Measurements from ENCODE around the gene ONECUT2.
"Not testable (repeated sequence)": the region's sequence is repeated elsewhere in the genome, so short reads cannot be mapped to it uniquely, and the experiment has no call there.

ONECUT2 gene

GRCh38 chr18:57498682-57499256 lies 63.6 kb downstream of the ONECUT2 start:
- Histone ChIP-seq H3K4me1 (ENCODE audit: control insufficient read depth, insufficient read depth, low read length) (peaks cover 9% of the 10 kb centered on the region), H3K9ac (ENCODE audit: low read length in 2 of 2) (no peak overlapping the region), H3K27ac (ENCODE audit: low read length) (no peak overlapping the region), H3K9me3 (ENCODE audit: control insufficient read depth in 2 of 2, low read length in 2 of 2) (no peaks in the 10 kb centered on the region), H3K27me3 (ENCODE audit: control insufficient read depth in 1 of 2, insufficient read depth in 2 of 2, low read length in 2 of 2) (no peaks in the 10 kb centered on the region), H3K4me3 (ENCODE audit: low read length in 2 of 2) (no peak overlapping the region), H3K36me3 (ENCODE audit: control insufficient read depth in 2 of 2, insufficient read depth in 2 of 2, low read length in 2 of 2) (no peaks in the 10 kb centered on the region)

GRCh38 chr18:57502624-57503023 lies 67.5 kb downstream of the ONECUT2 start:
- Histone ChIP-seq H3K36me3 (ENCODE audit: control insufficient read depth in 2 of 2, insufficient read depth in 2 of 2, low read length in 2 of 2) (no peaks in the 10 kb centered on the region), H3K9me3 (ENCODE audit: control insufficient read depth in 2 of 2, low read length in 2 of 2) (no peaks in the 10 kb centered on the region), H3K4me3 (ENCODE audit: low read length in 2 of 2) (no peak overlapping the region), H3K27ac (ENCODE audit: low read length) (no peak overlapping the region), H3K9ac (ENCODE audit: low read length in 2 of 2) (no peak overlapping the region), H3K27me3 (ENCODE audit: control insufficient read depth in 1 of 2, insufficient read depth in 2 of 2, low read length in 2 of 2) (no peaks in the 10 kb centered on the region), H3K4me1 (ENCODE audit: control insufficient read depth, insufficient read depth, low read length) (peaks cover 4% of the 10 kb centered on the region)

GRCh38 chr18:57505231-57505630 lies 70.1 kb downstream of the ONECUT2 start:
- H3K9ac ChIP-seq (ENCODE audit: low read length in 2 of 2), result no peak overlapping the region
- no peaks in the 10 kb centered on the region for H3K4me1 ChIP-seq (ENCODE audit: control insufficient read depth, insufficient read depth, low read length)
- H3K27ac ChIP-seq (ENCODE audit: low read length), result no peak overlapping the region

GRCh38 chr18:57516056-57516455 lies 80.9 kb downstream of the ONECUT2 start:
- Histone ChIP-seq H3K4me3 (ENCODE audit: low read length in 2 of 2) (no peak overlapping the region), H3K9ac (ENCODE audit: low read length in 2 of 2) (no peak overlapping the region), H3K27ac (ENCODE audit: low read length) (no peak overlapping the region), H3K4me1 (ENCODE audit: control insufficient read depth, insufficient read depth, low read length) (no peaks in the 10 kb centered on the region), H3K27me3 (ENCODE audit: control insufficient read depth in 1 of 2, insufficient read depth in 2 of 2, low read length in 2 of 2) (peaks cover 0 to 2% of the 10 kb centered on the region in 2 donors), H3K9me3 (ENCODE audit: control insufficient read depth in 2 of 2, low read length in 2 of 2) (no peaks in the 10 kb centered on the region), H3K36me3 (ENCODE audit: control insufficient read depth in 2 of 2, insufficient read depth in 2 of 2, low read length in 2 of 2) (no peaks in the 10 kb centered on the region)

More at GRCh38 chr18:57505231-57505630, 70.1 kb downstream of the ONECUT2 start:
- H3K4me3 ChIP-seq (ENCODE audit: low read length in 2 of 2), result no peak overlapping the region
- no peaks in the 10 kb centered on the region for H3K27me3 ChIP-seq (ENCODE audit: control insufficient read depth in 1 of 2, insufficient read depth in 2 of 2, low read length in 2 of 2)
- H3K9me3 ChIP-seq (ENCODE audit: control insufficient read depth in 2 of 2, low read length in 2 of 2), result no peaks in the 10 kb centered on the region
- no peaks in the 10 kb centered on the region for H3K36me3 ChIP-seq (ENCODE audit: control insufficient read depth in 2 of 2, insufficient read depth in 2 of 2, low read length in 2 of 2)

GRCh38 chr18:57518533-57518932 lies 83.4 kb downstream of the ONECUT2 start:
- Histone ChIP-seq H3K27ac (ENCODE audit: low read length) (no peak overlapping the region), H3K36me3 (ENCODE audit: control insufficient read depth in 2 of 2, insufficient read depth in 2 of 2, low read length in 2 of 2) (no peaks in the 10 kb centered on the region)

GRCh38 chr18:57519668-57520424 lies 84.7 kb downstream of the ONECUT2 start:
- Histone ChIP-seq H3K9ac (ENCODE audit: low read length in 2 of 2) (no peak overlapping the region), H3K4me3 (ENCODE audit: low read length in 2 of 2) (no peak overlapping the region), H3K4me1 (ENCODE audit: control insufficient read depth, insufficient read depth, low read length) (no peaks in the 10 kb centered on the region), H3K9me3 (ENCODE audit: control insufficient read depth in 2 of 2, low read length in 2 of 2) (no peaks in the 10 kb centered on the region), H3K36me3 (ENCODE audit: control insufficient read depth in 2 of 2, insufficient read depth in 2 of 2, low read length in 2 of 2) (no peaks in the 10 kb centered on the region), H3K27me3 (ENCODE audit: control insufficient read depth in 1 of 2, insufficient read depth in 2 of 2, low read length in 2 of 2) (peaks cover 0 to 2% of the 10 kb centered on the region in 2 donors), H3K27ac (ENCODE audit: low read length) (no peak overlapping the region)

More at GRCh38 chr18:57518533-57518932, 83.4 kb downstream of the ONECUT2 start:
- no peak overlapping the region for H3K4me3 ChIP-seq (ENCODE audit: low read length in 2 of 2)
- H3K4me1 ChIP-seq (ENCODE audit: control insufficient read depth, insufficient read depth, low read length), result no peaks in the 10 kb centered on the region
- H3K9ac ChIP-seq (ENCODE audit: low read length in 2 of 2), result no peak overlapping the region
- H3K27me3 ChIP-seq (ENCODE audit: control insufficient read depth in 1 of 2, insufficient read depth in 2 of 2, low read length in 2 of 2), result peaks cover 0 to 2% of the 10 kb centered on the region in 2 donors
- H3K9me3 ChIP-seq (ENCODE audit: control insufficient read depth in 2 of 2, low read length in 2 of 2), result no peaks in the 10 kb centered on the region

- not testable (repeated sequence) for H3K4me1 ChIP-seq (ENCODE audit: control insufficient read depth, insufficient read depth, low read length); H3K27me3 ChIP-seq (ENCODE audit: control insufficient read depth in 1 of 2, insufficient read depth in 2 of 2, low read length in 2 of 2)
These were observed 87.2 kb downstream of the ONECUT2 start for GRCh38 chr18:57522348-57522747.

GRCh38 chr18:57523171-57523956 lies 88.2 kb downstream of the ONECUT2 start:
- Histone ChIP-seq H3K9ac (ENCODE audit: low read length in 2 of 2) (no peak overlapping the region), H3K27me3 (ENCODE audit: control insufficient read depth in 1 of 2, insufficient read depth in 2 of 2, low read length in 2 of 2) (no peaks in the 10 kb centered on the region), H3K36me3 (ENCODE audit: control insufficient read depth in 2 of 2, insufficient read depth in 2 of 2, low read length in 2 of 2) (no peaks in the 10 kb centered on the region), H3K4me1 (ENCODE audit: control insufficient read depth, insufficient read depth, low read length) (no peaks in the 10 kb centered on the region), H3K27ac (ENCODE audit: low read length) (no peak overlapping the region), H3K4me3 (ENCODE audit: low read length in 2 of 2) (no peak overlapping the region), H3K9me3 (ENCODE audit: control insufficient read depth in 2 of 2, low read length in 2 of 2) (peaks cover 0 to 5% of the 10 kb centered on the region in 2 donors)

More at GRCh38 chr18:57522348-57522747, 87.2 kb downstream of the ONECUT2 start:
- H3K27ac ChIP-seq (ENCODE audit: low read length); H3K9ac ChIP-seq (ENCODE audit: low read length in 2 of 2); H3K36me3 ChIP-seq (ENCODE audit: control insufficient read depth in 2 of 2, insufficient read depth in 2 of 2, low read length in 2 of 2); H3K9me3 ChIP-seq (ENCODE audit: control insufficient read depth in 2 of 2, low read length in 2 of 2); H3K4me3 ChIP-seq (ENCODE audit: low read length in 2 of 2): not testable (repeated sequence)

- no peak overlapping the region for H3K27ac ChIP-seq (ENCODE audit: low read length)
- no peaks in the 10 kb centered on the region for H3K27me3 ChIP-seq (ENCODE audit: control insufficient read depth in 1 of 2, insufficient read depth in 2 of 2, low read length in 2 of 2)
- no peaks in the 10 kb centered on the region for H3K36me3 ChIP-seq (ENCODE audit: control insufficient read depth in 2 of 2, insufficient read depth in 2 of 2, low read length in 2 of 2)
- H3K4me3 ChIP-seq (ENCODE audit: low read length in 2 of 2), result no peak overlapping the region
- H3K9me3 ChIP-seq (ENCODE audit: control insufficient read depth in 2 of 2, low read length in 2 of 2), result peaks cover 0 to 5% of the 10 kb centered on the region in 2 donors
- H3K4me1 ChIP-seq (ENCODE audit: control insufficient read depth, insufficient read depth, low read length), result no peaks in the 10 kb centered on the region
- no peak overlapping the region for H3K9ac ChIP-seq (ENCODE audit: low read length in 2 of 2)
These were observed 92.5 kb downstream of the ONECUT2 start for GRCh38 chr18:57527556-57528229.

GRCh38 chr18:57529151-57529550 lies 94.0 kb downstream of the ONECUT2 start:
- H3K36me3 ChIP-seq (ENCODE audit: control insufficient read depth in 2 of 2, insufficient read depth in 2 of 2, low read length in 2 of 2), result no peaks in the 10 kb centered on the region
- H3K27me3 ChIP-seq (ENCODE audit: control insufficient read depth in 1 of 2, insufficient read depth in 2 of 2, low read length in 2 of 2), result no peaks in the 10 kb centered on the region
- H3K27ac ChIP-seq (ENCODE audit: low read length), result no peak overlapping the region
- no peaks in the 10 kb centered on the region for H3K4me1 ChIP-seq (ENCODE audit: control insufficient read depth, insufficient read depth, low read length)
- no peak overlapping the region for H3K4me3 ChIP-seq (ENCODE audit: low read length in 2 of 2)
- peaks cover 0 to 5% of the 10 kb centered on the region in 2 donors for H3K9me3 ChIP-seq (ENCODE audit: control insufficient read depth in 2 of 2, low read length in 2 of 2)
- no peak overlapping the region for H3K9ac ChIP-seq (ENCODE audit: low read length in 2 of 2)

Measured in stomach smooth muscle (tissue), 2 donors.